TTC549 (cell line): ENCODE results near the gene CHEK2.
"Not testable (repeated sequence)": the region's sequence is repeated elsewhere in the genome, so short reads cannot be mapped to it uniquely, and the experiment has no call there.

Experiments
- FAIRE-seq: peaks from 2 replicates; lab custom pipeline; 2012; peaks lifted over from hg19 to GRCh38; lab: Jason Lieb, UNC

CHEK2 gene

GRCh38 chr22:28682966-28683365 is 58.7 kb downstream of the CHEK2 start:
- not testable (repeated sequence) for FAIRE-seq

- not testable (repeated sequence) for FAIRE-seq
Observed at GRCh38 chr22:28680813-28681490, 60.7 kb downstream of the CHEK2 start.

GRCh38 chr22:28679611-28680287 is 61.9 kb downstream of the CHEK2 start, which contains the start of gene TTC28:
Gene TTC28, minus strand, starts transcription at chr22:28679840. Its CDS starts 117 bp downstream, at chr22:28679723.
- FAIRE-seq: not testable (repeated sequence)

GRCh38 chr22:28678778-28679610 is 62.6 kb downstream of the CHEK2 start:
- FAIRE-seq: not testable (repeated sequence)

- FAIRE-seq: not testable (repeated sequence)
Observed at GRCh38 chr22:28678170-28678569, 63.5 kb downstream of the CHEK2 start.

GRCh38 chr22:28674121-28674563 is 67.5 kb downstream of the CHEK2 start:
- FAIRE-seq: no peak

GRCh38 chr22:28670756-28671155 is 70.9 kb downstream of the CHEK2 start:
- FAIRE-seq: no peak

GRCh38 chr22:28670161-28670560 is 71.5 kb downstream of the CHEK2 start:
- no peak for FAIRE-seq

- FAIRE-seq: no peak
Observed at GRCh38 chr22:28669387-28669786, 72.2 kb downstream of the CHEK2 start.

GRCh38 chr22:28663569-28663942 is 78.1 kb downstream of the CHEK2 start:
- not testable (repeated sequence) for FAIRE-seq

GRCh38 chr22:28658448-28658847 is 83.2 kb downstream of the CHEK2 start:
- FAIRE-seq: no peak

- FAIRE-seq: no peak
Observed at GRCh38 chr22:28656181-28656580, 85.4 kb downstream of the CHEK2 start.

- FAIRE-seq: no peak
Observed at GRCh38 chr22:28650463-28650862, 91.2 kb downstream of the CHEK2 start.

- no peak for FAIRE-seq
Observed at GRCh38 chr22:28648792-28649191, 92.8 kb downstream of the CHEK2 start.

- no peak for FAIRE-seq
Observed at GRCh38 chr22:28647216-28647615, 94.4 kb downstream of the CHEK2 start.

- no peak for FAIRE-seq
Observed at GRCh38 chr22:28639321-28639720, 102.3 kb downstream of the CHEK2 start.
